Measurements from ENCODE around the gene IP6K3. TPM values are rescaled to one million over a fixed set of nuclear protein-coding genes. Genes with fewer than 3 reads are reported as not detected.

The IP6K3 gene
- total RNA-seq, 1 experiment from 2014 or later: not detected

DNA sequence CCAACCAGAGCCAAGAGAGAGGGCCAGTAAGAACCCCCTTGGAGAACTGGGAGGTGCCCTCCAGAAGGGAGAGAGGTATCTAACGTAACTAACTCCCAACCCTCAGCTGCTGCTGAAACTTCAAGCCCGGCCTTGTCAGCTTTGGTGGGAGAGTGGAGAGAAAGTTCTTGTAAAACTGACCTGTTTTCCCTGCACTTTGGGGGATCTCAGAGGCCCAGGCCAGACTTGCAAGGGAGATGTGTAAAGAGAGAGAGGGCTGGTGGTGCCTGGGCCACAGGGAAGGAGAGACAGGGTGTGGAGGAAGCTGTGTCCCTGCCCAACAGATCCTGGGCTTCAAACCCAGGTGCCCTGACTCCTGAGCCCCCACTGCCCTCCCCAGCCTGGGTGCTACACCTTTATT, 17.3 kb upstream of the IP6K3 start:
- H3K36me3 ChIP-seq (ENCODE audit: control insufficient read depth, insufficient read depth, low read length): no peaks in the 10 kb centered on the region
- ATAC-seq (no peak), DNase-seq (ENCODE audit: low read depth, low spot score) (no peak)
- no TSS peak for BruUV-seq (replicated peaks)
- H3K4me1 ChIP-seq (ENCODE audit: control insufficient read depth, insufficient read depth, low read length): peaks cover 12% of the 10 kb centered on the region
- no peak overlapping the region for H3K4me3 ChIP-seq (ENCODE audit: low read depth in 2 of 2, low read length in 2 of 2)
- CTCF ChIA-PET: interaction anchor here (0.6 to 1.4 kb wide), 2 partner anchors 15 to 51 kb away, joined by 3 read pairs; no protein-coding TSS in a partner anchor
- H3K27ac ChIP-seq (ENCODE audit: low read length): no peak overlapping the region
- intact Hi-C loops (cut with micrococcal nuclease; ENCODE audit: unreplicated experiment) (no loop called here), in situ Hi-C loops (cut with HindIII; ENCODE audit: low pct_unique_long_range_greater_than_20kb, low sequenced_read_pairs) (no loop called here)
- POLR2A ChIA-PET: no interaction called here
- TF ChIP-seq CTCF (IDR thresholded peaks at IDR 0.05) (no peak), TCF7L2 (IDR thresholded peaks at IDR 0.05; ENCODE audit: low read depth, low read length) (no peak)
- H3K9me3 ChIP-seq (ENCODE audit: control insufficient read depth, insufficient read depth, low read depth, low read length): no peaks in the 10 kb centered on the region
- H3K27me3 ChIP-seq (ENCODE audit: control insufficient read depth, insufficient read depth, low read length): no peaks in the 10 kb centered on the region

DNA sequence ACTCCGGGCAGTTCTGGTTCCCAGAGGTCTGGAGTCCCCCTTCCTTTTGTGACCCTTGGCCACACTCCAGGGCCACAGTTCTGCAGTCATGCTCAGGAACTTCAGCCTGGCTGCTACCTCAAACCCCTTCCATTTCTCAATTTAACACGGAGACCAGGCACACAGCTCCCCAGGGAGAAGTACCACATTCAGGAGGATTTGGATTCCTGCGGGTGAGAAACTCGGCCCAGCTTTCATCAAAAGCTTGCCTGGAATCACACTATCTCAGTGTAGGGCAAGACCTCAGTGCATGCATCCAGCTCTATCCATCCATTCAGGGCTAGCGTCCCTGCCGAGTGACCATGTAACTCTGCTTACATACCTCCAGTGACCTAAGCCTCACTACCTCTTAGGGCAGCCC, 16.8 kb upstream of the IP6K3 start:
- Histone ChIP-seq H3K36me3 (ENCODE audit: control insufficient read depth, insufficient read depth, low read length) (no peaks in the 10 kb centered on the region), H3K9me3 (ENCODE audit: control insufficient read depth, insufficient read depth, low read depth, low read length) (no peaks in the 10 kb centered on the region), H3K27ac (ENCODE audit: low read length) (no peak overlapping the region), H3K27me3 (ENCODE audit: control insufficient read depth, insufficient read depth, low read length) (no peaks in the 10 kb centered on the region), H3K4me3 (ENCODE audit: low read depth in 2 of 2, low read length in 2 of 2) (no peak overlapping the region), H3K4me1 (ENCODE audit: control insufficient read depth, insufficient read depth, low read length) (peaks cover 15% of the 10 kb centered on the region)
- no TSS peak for BruUV-seq (replicated peaks)
- in situ Hi-C loops (cut with HindIII; ENCODE audit: low pct_unique_long_range_greater_than_20kb, low sequenced_read_pairs) (no loop called here), intact Hi-C loops (cut with micrococcal nuclease; ENCODE audit: unreplicated experiment) (no loop called here)
- ChIA-PET POLR2A (no interaction called here), CTCF (interaction anchor here (1.4 kb wide), 1 partner anchor 50 kb away, joined by 3 read pairs; no protein-coding TSS in a partner anchor)
- DNase-seq (ENCODE audit: low read depth, low spot score) (no peak), ATAC-seq (no peak)
- no peak for TF ChIP-seq CTCF (IDR thresholded peaks at IDR 0.05)
- no peak for TF ChIP-seq TCF7L2 (IDR thresholded peaks at IDR 0.05; ENCODE audit: low read depth, low read length)
- TF ChIP-seq, protein P1, sequence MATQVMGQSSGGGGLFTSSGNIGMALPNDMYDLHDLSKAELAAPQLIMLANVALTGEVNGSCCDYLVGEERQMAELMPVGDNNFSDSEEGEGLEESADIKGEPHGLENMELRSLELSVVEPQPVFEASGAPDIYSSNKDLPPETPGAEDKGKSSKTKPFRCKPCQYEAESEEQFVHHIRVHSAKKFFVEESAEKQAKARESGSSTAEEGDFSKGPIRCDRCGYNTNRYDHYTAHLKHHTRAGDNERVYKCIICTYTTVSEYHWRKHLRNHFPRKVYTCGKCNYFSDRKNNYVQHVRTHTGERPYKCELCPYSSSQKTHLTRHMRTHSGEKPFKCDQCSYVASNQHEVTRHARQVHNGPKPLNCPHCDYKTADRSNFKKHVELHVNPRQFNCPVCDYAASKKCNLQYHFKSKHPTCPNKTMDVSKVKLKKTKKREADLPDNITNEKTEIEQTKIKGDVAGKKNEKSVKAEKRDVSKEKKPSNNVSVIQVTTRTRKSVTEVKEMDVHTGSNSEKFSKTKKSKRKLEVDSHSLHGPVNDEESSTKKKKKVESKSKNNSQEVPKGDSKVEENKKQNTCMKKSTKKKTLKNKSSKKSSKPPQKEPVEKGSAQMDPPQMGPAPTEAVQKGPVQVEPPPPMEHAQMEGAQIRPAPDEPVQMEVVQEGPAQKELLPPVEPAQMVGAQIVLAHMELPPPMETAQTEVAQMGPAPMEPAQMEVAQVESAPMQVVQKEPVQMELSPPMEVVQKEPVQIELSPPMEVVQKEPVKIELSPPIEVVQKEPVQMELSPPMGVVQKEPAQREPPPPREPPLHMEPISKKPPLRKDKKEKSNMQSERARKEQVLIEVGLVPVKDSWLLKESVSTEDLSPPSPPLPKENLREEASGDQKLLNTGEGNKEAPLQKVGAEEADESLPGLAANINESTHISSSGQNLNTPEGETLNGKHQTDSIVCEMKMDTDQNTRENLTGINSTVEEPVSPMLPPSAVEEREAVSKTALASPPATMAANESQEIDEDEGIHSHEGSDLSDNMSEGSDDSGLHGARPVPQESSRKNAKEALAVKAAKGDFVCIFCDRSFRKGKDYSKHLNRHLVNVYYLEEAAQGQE (IDR thresholded peaks at IDR 0.05; ENCODE audit: insufficient read depth in 1 of 2, low read depth in 2 of 2, low read length in 1 of 2): no peak
- TF ChIP-seq POLR2AphosphoS5 (IDR thresholded peaks at IDR 0.05; ENCODE audit: low read depth, low read length): no peak
- no peak for TF ChIP-seq SIN3A (IDR thresholded peaks at IDR 0.05; ENCODE audit: borderline replicate concordance, insufficient read depth, low read depth, low read length)

Data from Panc1 (cell line).